ENCODE measurements around the gene CCR7. TPM values are rescaled to one million over a fixed set of nuclear protein-coding genes. Genes with fewer than 3 reads are reported as not detected.

Gene CCR7
- total RNA-seq, 4 donors from 2014 or later = 0.14 to 5.4 (median 4.9) TPM; not detected in 1

DNA sequence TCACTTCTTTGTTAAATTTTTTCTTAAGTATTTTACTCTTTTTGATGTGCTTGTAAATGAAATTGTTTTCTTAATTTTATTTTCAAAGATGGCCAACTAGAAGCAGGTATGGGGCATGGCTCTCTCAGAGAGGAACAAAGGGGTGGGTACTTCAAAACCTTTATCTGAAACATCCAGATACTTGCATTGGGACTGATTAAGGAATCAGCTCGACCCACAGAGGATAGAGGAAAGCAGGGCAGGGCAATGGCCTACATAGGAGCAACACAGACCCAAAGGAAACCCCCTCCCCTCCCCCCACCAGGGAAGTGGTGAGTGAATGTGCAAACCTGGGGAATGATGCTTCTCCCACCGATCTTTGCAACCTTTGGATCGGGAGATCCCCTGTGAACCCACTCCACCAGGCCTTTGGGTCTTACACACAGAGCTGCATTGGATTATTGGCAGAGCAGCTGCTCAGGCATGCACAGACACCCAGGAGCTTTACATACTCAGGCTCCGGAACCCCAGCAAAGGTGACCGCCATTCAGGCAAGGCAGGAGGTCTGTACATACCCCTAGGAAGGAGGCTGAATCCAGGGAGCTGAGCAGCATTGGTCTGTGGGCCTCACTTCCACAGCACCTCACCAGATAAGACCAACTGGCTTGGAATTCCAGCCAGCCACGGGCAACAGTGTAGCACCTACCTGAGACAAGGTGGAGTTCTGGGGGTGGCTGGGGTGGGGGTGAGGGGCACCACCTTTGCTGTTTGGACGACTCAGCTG, 3.0 kb upstream of the CCR7 start:
- in situ Hi-C loops (cut with MboI; ENCODE audit: low pct_ligation_motif_present in 1 of 4, low pct_unique_long_range_greater_than_20kb in 1 of 4, low sequenced_read_pairs in 3 of 4) = no loop called here
- WGBS, 2 donors (ENCODE audit: low coverage in 1 of 2) = 89% methylated on average over 7 of the region's 7 CpGs; no CpG with 5 or more reads in 1 of the 2 donors
- Histone ChIP-seq H3K4me3 (no peak overlapping the region), H3K27ac (no peak overlapping the region), H3K36me3 (no peaks in the 10 kb centered on the region), H3K4me1 (no peaks in the 10 kb centered on the region), H3K9me3 (no peaks in the 10 kb centered on the region), H3K27me3 (peaks cover 28% of the 10 kb centered on the region)
- DNase-seq = no peak
- TF ChIP-seq POLR2AphosphoS5 (IDR thresholded peaks at IDR 0.05) (no peak), POLR2A (IDR thresholded peaks at IDR 0.05) (no peak)
- TF ChIP-seq, protein P1, sequence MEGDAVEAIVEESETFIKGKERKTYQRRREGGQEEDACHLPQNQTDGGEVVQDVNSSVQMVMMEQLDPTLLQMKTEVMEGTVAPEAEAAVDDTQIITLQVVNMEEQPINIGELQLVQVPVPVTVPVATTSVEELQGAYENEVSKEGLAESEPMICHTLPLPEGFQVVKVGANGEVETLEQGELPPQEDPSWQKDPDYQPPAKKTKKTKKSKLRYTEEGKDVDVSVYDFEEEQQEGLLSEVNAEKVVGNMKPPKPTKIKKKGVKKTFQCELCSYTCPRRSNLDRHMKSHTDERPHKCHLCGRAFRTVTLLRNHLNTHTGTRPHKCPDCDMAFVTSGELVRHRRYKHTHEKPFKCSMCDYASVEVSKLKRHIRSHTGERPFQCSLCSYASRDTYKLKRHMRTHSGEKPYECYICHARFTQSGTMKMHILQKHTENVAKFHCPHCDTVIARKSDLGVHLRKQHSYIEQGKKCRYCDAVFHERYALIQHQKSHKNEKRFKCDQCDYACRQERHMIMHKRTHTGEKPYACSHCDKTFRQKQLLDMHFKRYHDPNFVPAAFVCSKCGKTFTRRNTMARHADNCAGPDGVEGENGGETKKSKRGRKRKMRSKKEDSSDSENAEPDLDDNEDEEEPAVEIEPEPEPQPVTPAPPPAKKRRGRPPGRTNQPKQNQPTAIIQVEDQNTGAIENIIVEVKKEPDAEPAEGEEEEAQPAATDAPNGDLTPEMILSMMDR (IDR thresholded peaks at IDR 0.05) = no peak
- intact Hi-C loops (cut with DNase I; ENCODE audit: low total_unique reads) = no loop called here

DNA sequence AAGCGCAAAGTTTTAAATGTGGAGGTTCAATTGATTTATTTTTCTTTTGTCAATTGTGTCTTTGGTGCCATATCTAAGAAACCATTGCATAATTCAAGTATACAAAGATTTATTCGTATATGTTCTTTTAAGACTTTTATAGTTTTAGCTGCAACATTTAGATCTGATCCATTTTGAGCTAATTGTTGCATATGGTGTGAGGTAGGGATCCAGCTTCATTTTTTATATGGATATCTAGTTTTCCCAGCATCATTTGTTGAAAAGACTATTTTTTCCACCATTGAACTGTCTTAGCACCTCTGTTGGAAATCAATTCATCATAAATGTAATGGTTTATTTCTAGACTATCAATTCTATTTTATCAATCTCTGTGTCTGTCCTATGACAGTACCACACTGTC, 2.1 kb upstream of the CCR7 start:
- Histone ChIP-seq H3K4me3 (no peak overlapping the region), H3K27me3 (peaks cover 28% of the 10 kb centered on the region), H3K4me1 (no peaks in the 10 kb centered on the region), H3K9me3 (no peaks in the 10 kb centered on the region), H3K36me3 (no peaks in the 10 kb centered on the region), H3K27ac (no peak overlapping the region)
- intact Hi-C loops (cut with DNase I; ENCODE audit: low total_unique reads) = no loop called here
- in situ Hi-C loops (cut with MboI; ENCODE audit: low pct_ligation_motif_present in 1 of 4, low pct_unique_long_range_greater_than_20kb in 1 of 4, low sequenced_read_pairs in 3 of 4) = no loop called here
- WGBS, 2 donors (ENCODE audit: low coverage in 1 of 2) = 92% methylated on average over 2 of the region's 2 CpGs
- TF ChIP-seq, protein P1 (IDR thresholded peaks at IDR 0.05) = no peak
- TF ChIP-seq POLR2AphosphoS5 (IDR thresholded peaks at IDR 0.05) (no peak), EP300 (IDR thresholded peaks at IDR 0.05; ENCODE audit: low read depth) (no peak), POLR2A (IDR thresholded peaks at IDR 0.05) (no peak)
- no peak for DNase-seq

DNA sequence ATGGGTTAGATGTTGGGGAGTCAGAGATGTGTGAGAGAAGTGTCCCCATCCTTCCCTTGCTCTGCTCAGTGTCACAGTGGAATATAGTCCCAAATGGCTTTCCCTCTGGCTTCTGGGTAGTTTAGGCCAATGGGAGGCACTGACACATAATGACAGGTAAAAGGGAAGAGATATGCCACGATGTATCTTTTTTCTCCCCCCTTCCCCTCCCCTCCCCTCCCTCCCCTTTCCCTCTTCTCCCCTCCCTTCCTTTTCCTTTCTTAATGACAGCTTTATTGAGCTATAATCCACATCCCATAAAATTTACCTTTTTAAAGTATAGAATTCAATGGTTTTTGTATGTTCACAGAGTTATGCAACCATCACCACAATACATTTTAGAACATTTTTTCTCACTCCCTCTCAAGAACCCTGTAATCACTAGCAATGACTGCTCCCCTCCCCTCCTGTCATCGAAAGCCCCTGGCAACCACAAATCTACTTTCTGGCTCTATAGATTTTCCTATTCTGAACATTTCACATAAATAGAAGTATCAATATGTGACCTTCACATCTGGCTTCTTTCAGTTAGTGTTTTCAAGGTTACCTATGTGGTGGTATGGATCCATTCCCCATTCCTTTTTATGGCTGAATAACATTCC, 617 bp upstream of the CCR7 start:
- in situ Hi-C loops (cut with MboI; ENCODE audit: low pct_ligation_motif_present in 1 of 4, low pct_unique_long_range_greater_than_20kb in 1 of 4, low sequenced_read_pairs in 3 of 4) (no loop called here), intact Hi-C loops (cut with DNase I; ENCODE audit: low total_unique reads) (no loop called here)
- H3K27me3 ChIP-seq = peaks cover 17% of the 10 kb centered on the region
- H3K27ac ChIP-seq = no peak overlapping the region
- H3K4me1 ChIP-seq = no peaks in the 10 kb centered on the region
- H3K4me3 ChIP-seq = no peak overlapping the region
- H3K9me3 ChIP-seq = no peaks in the 10 kb centered on the region
- WGBS, 2 donors (ENCODE audit: low coverage in 1 of 2) = 30 to 86% methylated on average over 1 to 2 of the region's 2 CpGs
- no peaks in the 10 kb centered on the region for H3K36me3 ChIP-seq
- no peak for TF ChIP-seq POLR2A (IDR thresholded peaks at IDR 0.05)
- TF ChIP-seq EP300 (IDR thresholded peaks at IDR 0.05; ENCODE audit: low read depth) = no peak
- TF ChIP-seq, protein P1 (IDR thresholded peaks at IDR 0.05) = no peak
- TF ChIP-seq POLR2AphosphoS5 (IDR thresholded peaks at IDR 0.05) = no peak
- no peak for DNase-seq

DNA sequence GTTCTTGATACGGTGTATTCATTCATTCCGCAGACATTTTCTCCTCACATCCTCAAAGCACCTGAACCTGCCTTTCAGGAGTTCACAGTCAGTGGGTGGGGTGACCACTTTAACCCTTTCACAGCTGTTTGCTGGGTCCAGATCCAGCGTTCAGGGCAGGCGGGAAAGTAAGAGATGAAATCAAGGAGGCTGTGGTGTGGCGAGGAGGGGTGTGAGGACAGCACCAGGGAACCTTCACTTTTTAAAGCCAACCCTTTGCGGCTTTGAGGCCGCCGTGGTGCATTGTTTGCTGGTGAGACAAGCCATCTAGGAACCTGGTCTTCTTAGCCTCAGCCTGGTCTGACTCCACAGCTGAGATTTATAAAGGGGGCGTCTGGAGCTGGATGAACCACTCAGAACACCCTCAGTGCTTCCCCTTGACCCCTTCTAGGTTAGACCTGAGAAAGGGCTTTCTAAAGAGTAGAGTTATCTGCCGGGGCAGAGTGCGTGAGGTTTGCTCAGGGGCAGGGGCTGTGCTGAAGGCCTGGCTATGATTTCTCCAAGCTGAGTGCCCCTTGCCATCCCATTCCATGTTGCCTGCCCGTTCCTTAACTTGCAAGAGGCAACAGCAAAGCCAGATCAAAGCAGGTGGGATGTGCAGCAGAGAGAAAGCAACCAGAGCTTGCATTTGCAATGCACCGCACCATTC, 933 bp downstream of the CCR7 start:
- H3K9me3 ChIP-seq = no peaks in the 10 kb centered on the region
- WGBS, 2 donors (ENCODE audit: low coverage in 1 of 2) = 73 to 81% methylated on average over 3 to 13 of the region's 13 CpGs
- H3K4me3 ChIP-seq = peak overlapping the region in 1 of 4 donors; percentile 18
- TF ChIP-seq, protein P1 (IDR thresholded peaks at IDR 0.05) = no peak
- no peak for TF ChIP-seq EP300 (IDR thresholded peaks at IDR 0.05; ENCODE audit: low read depth)
- no peak for TF ChIP-seq POLR2A (IDR thresholded peaks at IDR 0.05)
- intact Hi-C loops (cut with DNase I; ENCODE audit: low total_unique reads) = no loop called here
- peaks cover 6 to 10% (median 9%) of the 10 kb centered on the region in 4 donors for H3K4me1 ChIP-seq
- no peaks in the 10 kb centered on the region for H3K36me3 ChIP-seq
- no peak overlapping the region for H3K27ac ChIP-seq
- DNase-seq = no peak
- in situ Hi-C loops (cut with MboI; ENCODE audit: low pct_ligation_motif_present in 1 of 4, low pct_unique_long_range_greater_than_20kb in 1 of 4, low sequenced_read_pairs in 3 of 4) = no loop called here
- peaks cover 3% of the 10 kb centered on the region for H3K27me3 ChIP-seq
